ENCODE measurements around the gene KCNJ10.

DNA sequence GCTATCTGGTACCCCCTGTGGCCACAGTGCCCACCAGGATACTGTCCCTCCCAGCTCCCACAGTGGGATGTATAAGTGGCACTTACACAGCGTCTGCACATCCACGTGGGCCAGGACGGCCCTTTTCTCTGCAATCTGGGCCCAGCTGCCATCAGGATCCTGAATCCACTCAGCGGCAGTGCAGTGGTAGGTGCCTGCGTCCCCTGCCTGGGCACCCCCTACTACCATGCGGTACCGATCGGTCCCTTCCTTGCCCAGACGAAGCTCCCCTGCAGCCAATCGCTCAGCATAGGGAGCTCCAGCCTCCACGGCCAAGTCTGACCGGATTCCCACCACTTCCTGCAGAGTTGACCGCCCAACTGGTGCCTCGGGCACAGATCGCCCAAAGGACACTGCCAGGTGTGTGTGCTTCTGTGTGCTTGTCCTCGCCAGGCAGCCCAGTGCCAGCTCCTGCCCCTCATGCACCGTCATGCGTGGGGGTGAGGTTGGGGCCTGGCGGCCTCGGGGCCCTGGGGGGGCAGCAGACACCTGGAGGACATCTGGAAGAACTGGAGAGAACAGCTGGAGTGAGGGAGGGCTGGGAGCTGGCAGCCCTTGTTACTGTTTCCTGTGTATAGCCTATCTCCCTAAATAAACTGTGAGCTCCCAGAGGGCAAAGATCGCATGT lies 23.8 kb upstream of the KCNJ10 start:
- TF ChIP-seq POLR2A (IDR thresholded peaks at IDR 0.05) (no peak), CTCF (IDR thresholded peaks at IDR 0.05) (no peak)
